SK-MEL-5 (cell line): ENCODE measurements around the gene PKDCC. TPM values are rescaled to one million over a fixed set of nuclear protein-coding genes. Genes with fewer than 3 reads are reported as not detected.
"Not testable (repeated sequence)": the region's sequence is repeated elsewhere in the genome, so short reads cannot be mapped to it uniquely, and the experiment has no call there.

Source experiments
- DNase-seq: peaks from one replicate; pipeline ENCODE4 v3.0.0-alpha.2; 2016; ENCODE audit warnings: low read depth, low spot score
- in situ Hi-C: cut with HindIII; loops from 2 replicates; pipeline ENCODE4 v1.10.0; 2016; ENCODE audit warnings: low sequenced_read_pairs, high pct_unique_total_duplicates, low pct_unique_long_range_greater_than_20kb
- total RNA-seq: library from RNA; depleted of rRNA; stranded (reverse); fragments of >200 nt; shearing (Covaris generic); gene quantifications from 2 replicates; pipeline ENCODE4 v1.2.3, GENCODE V29; 2014

PKDCC gene
- total RNA-seq, 1 experiment from 2014 or later = 15.1 TPM

DNA sequence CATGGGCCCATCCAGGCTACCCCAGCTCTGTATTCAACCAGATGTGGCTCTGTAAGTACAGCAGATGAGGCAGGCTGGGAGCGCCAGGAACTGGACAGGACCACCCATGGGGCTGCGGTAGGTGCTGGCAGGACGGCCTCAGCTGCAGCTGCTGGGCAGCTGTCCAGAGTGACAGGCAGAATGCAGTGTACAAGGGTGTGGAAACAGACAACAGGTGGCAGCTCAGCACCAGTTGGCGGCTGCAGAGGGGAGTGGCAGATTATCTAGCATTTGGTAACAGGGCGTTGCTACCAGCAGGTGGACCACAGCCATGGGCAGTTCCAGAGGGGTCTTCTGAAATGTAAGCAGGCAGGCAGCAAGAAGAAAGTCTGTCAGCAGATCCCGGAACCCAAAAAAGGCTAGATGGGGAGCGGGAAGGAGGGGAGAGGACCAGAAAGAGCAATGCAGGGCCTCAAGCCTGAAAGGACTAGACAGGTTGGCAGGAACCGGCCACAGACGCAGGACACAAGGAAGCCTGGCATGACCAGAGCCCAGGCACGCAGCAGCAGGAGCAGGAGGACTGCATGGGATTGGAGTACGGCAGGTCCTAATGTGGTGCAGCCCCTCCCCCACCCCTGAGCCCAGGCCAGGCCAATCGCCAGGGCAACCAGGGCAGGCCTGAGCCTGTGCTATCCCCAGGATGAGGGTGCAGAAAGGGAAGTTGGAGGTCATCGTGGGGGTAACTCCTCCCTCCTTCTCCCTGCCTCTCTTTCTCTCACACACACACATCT lies 24.7 kb downstream of the PKDCC start:
- no peak for DNase-seq
- in situ Hi-C loops = no loop called here

DNA sequence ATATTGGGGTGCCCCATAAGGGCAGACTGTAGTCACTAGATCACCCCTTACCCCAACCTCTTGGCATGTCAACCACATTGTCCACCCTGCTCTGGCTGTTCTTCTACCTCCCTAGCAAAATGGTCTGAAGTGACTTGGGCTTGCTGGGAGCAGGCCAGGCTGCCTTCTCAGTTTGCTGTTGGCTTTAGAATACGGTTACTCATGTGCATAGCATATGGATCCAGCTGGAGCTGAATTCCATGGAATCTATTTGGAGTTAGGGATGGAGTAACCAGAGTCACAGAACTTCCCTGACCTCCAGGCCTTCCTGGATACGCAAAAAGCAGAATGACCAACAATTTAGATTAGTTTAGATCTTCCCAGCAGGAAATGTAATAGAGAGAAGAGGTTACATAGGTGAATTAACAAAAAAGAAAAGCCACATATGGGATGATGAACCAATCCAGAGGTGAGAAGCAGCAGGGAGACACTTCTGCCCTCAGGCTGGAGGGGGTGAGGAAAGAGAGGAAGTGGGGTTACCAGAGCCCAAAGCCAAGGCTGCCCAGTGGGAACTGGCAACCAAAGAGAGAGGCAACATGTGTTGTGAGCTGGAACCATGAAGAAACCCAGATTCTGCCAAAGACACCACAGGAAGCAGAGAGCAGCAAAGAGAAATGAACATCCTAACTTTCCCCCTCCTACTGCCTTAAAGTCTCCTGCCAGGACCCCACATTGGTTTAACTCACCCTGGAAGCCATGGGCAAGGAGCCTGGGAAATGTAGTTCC lies 26.1 kb downstream of the PKDCC start:
- DNase-seq = no peak
- in situ Hi-C loops = no loop called here

DNA sequence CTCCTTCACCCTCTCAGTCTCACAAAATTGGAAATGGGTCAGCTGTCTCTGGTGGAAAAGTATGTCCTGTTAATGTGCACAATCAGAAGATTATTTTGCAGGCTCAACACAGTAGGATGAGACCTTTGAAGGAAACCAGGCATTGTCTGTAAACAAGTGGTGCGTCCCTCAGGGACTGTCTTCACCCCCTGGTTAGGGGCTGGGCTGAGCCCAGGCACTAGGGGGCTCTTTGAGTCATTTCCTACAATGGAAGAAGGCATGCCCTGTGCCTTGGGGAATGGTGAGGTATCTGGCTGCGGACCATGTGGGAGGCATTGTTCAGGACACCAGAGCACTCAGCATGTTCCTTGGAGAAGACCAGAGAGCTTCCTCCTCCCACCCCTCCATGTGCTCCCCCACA lies 26.8 kb downstream of the PKDCC start:
- DNase-seq = peak; percentile 40
- in situ Hi-C loops = no loop called here

DNA sequence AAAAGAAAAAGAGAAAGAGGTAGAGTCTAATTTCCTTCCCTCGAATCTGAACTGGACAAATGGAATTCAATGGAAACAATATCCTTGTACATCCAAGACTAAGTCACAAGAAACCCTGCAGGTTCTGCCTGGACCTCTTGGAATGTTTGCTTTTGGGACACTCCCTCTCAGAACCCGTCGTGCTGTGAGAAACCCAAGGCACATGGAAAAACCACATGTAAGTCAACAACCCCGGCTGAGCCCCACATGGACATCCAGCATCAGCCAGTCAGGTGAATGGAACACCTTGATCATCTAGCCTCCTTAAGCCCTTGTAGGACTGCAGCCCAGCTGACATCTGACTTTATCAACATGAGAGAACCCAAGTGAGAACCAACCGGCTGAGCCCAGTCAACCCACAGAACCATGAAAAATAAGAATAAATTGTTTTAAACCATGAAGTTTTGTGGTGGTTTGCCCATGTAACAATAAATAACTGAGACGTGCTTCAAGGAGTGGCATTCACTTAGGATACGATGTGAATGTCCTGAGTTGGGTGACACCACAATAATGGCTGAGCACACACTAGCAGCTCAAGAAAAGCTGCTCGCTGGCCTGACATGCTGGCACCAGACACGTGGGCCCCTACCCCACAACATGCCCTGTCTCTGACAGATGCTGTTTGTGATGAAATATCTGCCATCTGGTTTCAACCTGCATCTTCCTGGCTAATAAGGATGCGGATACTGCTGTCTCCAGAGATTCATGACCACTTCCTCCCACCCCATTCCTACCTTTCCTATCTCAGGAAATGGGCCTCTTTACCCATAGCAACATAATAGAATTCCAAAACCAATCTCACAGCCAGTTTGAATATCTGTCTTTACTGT lies 28.8 kb downstream of the PKDCC start:
- no peak for DNase-seq
- in situ Hi-C loops = no loop called here

DNA sequence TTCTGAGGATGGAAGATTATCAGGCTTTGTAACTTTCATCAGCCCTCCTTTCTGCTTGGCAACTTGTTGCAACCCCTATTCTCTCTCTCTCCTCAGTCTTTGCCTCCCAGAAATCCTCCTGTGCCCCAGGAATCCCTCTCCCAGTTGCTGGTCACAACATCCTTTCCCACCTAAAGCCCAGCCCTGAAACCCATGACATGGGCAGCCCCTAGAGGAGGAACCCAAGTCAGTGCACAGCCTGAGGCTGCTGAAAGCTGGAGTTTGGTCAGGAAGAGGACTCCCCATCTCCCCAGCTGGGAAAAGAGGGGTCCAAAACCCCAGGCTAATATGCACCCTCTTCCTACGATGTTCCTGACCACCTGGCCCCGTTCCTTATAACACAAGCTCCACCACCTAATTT lies 29.5 kb downstream of the PKDCC start:
- no peak for DNase-seq
- in situ Hi-C loops = no loop called here

DNA sequence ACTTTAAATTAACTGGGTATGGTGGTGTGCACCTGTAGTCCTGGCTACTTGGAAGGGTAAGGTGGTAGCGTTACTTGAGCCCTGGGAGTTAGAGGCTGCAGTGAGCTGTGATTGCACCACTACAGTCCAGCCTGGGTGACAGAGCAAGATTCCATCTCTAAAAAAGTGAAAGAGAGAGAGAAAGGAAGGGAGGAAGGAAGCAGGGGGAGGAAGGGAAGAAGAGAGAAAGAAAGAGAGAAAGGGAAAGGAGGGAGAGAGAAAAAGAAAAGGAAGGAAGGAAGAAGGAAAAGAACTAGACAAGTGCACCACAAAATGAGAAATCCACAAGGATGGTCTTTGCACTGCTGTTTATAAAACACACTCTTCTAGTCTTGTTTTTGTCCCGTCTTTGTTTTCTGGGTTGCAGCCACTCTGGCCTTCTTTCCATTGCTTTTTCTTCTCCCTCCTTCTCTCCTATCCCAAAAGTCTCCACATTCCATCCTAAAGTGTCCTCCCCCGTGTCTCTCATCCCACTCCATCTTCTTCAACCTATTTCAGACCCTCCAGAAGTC lies 32.0 kb downstream of the PKDCC start:
- in situ Hi-C loops = loop anchor here (10.0 kb wide), 1 partner anchor 225 kb away; no protein-coding TSS in a partner anchor
- DNase-seq = no peak

DNA sequence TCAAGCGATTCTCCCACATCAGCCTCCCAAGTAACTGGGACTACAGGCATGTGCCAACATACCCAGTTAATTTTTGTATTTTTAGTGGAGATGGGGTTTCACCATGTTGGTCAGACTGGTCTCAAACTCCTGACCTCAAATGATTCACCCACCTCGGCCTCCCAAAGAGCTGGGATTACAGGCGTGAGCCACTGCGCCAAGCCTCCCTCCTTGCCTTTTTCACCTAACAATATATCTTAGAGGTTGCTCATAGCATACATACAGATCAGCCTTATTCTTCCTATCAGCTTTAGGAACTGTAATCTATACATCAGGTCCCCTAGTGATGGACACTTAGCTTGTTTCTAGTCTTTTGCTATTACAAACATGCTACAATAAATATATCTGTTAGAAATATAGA lies 33.3 kb downstream of the PKDCC start:
- in situ Hi-C loops = loop anchor here (10.0 kb wide), 1 partner anchor 226 kb away; no protein-coding TSS in a partner anchor
- not testable (repeated sequence) for DNase-seq

DNA sequence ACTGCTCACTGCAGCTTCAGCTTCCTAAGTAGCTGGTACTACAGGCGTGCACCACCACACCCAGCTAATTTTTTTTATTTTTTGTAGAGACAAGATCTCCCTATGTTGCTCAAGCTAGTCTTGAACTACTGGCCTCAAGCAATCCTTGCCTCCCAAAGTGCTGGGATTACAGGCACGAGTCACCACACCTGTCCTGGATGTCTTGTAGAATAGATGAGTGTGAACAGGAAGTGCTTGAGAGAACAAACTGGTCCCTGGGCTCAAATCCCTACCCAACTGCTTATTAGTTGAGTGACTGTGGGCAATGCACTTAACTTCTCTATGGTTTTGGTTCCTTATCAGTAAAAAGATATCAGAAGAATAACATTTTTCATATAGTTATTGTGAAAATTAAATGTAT lies 34.2 kb downstream of the PKDCC start:
- in situ Hi-C loops = loop anchor here (10.0 kb wide), 1 partner anchor 227 kb away; no protein-coding TSS in a partner anchor
- DNase-seq = no peak

DNA sequence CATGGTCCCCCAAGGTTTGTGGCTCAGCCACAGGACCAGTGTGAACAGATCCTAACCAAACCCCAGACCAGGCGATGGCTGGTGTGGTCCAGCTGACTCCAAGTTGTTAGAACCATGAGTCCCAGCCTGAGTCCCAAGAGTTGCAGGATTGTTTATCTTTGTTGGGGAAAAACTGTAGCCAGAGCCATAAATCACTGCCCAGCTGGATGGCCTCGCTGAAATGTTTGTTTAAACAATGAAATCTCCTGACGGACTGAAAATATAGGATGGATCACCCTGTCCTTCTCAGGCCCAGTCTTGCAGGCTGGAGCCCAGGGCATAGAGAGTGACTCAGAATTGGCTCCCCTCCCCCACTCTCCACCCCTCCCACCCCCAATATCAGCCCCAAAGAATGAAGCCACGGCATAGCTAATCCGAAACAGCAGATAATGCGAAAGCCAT lies 36.4 kb downstream of the PKDCC start:
- DNase-seq = no peak
- in situ Hi-C loops = loop anchor here (10.0 kb wide), 1 partner anchor 229 kb away; no protein-coding TSS in a partner anchor

DNA sequence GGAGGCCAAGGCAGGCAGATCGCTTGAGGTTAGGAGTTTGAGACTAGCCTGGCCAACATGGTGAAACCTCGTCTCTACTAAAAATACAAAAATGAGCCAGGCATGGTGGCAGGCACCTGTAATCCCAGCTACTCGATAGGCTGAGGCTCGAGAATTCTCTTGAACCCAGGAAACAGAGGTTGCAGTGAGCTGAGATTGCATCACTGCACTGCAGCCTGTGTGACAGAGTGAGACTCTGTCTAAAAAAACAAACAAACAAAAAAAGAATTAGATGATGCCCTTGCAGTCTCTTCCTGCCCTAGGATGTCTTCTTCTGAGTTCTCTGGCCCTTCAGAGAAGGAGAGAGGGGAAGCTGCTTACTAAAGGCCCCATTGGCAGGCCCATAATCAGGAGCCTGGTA lies 37.2 kb downstream of the PKDCC start:
- not testable (repeated sequence) for DNase-seq
- in situ Hi-C loops = loop anchor here (10.0 kb wide), 1 partner anchor 230 kb away; no protein-coding TSS in a partner anchor

DNA sequence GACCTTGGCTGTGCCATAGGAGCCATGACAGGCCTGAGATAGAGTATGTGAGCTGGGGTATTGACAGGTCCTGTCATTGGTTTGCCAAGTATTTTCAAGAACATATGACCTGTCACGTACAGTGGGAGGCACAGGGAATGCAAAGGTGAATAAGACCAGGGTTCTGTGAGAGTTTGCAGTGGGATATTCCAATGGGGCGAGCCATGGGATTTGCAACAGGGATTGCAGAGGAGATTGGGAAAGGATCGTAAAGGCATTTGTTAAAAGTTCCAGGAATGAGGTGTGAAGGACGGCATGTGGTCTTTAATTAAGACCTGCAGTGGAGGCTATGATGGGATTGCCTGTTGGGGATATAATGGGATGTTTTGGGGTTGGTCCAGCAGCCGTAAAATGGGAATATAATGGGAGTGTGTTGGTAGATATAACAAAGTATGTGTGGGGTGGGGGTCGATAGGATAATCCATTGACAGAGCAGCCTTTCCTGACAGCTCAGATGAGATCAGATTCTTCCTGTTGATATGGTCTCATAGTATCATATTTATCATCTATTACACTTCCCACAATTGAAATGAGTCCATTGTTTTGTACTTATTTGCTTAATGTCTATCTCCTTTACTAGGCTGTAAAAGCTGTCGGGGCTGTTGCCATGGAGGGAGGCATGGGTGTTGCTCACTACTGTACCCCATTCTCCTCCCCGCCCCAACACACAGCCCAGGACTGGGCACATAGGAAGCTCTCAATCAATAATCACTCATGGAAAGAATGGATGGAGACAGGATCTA lies 38.1 kb downstream of the PKDCC start:
- DNase-seq = no peak
- in situ Hi-C loops = loop anchor here (10.0 kb wide), 1 partner anchor 231 kb away; no protein-coding TSS in a partner anchor

DNA sequence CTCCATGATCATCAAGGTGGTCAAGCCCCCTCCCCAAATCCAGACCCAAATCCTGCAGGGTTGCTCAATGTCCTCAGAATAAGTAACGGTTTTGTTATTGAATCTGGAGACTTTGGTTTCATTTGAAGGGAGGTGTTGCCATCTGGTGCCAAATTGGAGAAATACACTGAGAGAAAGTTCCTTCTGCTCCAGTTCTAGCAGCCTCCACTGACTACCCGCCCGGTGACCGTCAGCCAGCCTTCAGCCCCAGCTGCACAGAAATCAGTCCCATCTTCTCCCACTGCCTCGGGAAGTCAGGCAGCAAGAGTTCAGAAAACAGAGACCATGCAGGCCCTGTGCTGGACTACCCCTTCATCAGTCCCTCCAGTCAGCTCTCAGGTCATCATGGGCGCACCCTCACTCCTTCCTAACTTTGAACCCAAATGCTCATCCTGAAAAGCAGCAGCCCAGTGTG lies 38.7 kb downstream of the PKDCC start:
- in situ Hi-C loops = loop anchor here (10.0 kb wide), 1 partner anchor 232 kb away; no protein-coding TSS in a partner anchor
- DNase-seq = peak; percentile 86

DNA sequence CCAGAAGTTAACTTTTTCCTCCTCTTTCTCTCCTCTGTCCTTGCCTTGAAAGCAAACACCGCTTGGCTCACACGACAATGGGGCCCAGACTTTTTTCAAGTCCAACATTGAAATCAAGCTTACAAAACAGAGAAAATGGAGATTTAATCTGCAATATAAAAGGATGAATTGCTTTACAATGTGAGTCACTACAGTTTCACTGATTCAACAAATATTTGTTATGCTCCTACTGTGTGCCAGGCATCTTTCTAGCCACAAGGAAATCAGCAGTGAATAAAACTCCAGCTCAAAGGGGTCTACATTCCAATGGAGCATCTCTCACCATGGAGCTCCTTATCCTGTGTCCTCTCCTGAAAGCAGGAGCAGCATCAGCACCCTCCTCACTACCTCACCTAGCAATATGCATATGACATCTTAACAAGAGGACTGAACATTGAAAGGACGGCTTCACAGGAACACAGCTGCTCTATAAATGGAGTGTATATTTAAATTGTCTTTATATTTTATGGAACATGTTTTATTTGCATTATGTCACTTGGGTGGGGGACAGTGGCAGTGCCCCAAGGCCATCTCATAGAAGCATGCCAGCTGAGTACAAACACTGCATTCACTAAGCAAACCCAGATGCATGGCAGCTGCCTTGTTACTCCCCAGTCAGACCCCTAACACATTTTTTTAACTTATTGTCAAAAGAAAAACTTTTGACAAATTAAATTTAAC lies 39.5 kb downstream of the PKDCC start:
- DNase-seq = no peak
- in situ Hi-C loops = loop anchor here (10.0 kb wide), 1 partner anchor 232 kb away; no protein-coding TSS in a partner anchor

DNA sequence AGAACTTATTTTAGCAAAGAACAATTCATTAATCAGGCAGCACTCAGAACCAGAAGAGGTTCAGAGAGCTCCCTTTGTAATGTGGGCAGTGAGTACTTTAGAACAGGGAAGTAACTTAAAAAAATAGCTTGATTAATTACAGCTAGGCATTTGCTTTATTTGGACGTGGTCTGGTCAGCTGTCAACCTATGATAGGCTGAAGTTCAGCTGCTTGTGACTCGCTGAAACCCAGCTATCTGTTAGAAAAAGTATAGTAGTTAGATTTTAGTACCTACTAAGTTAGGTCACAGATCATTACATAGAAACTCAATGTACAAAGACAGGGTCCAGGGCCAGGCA lies 40.0 kb downstream of the PKDCC start:
- in situ Hi-C loops = loop anchor here (10.0 kb wide), 1 partner anchor 233 kb away; no protein-coding TSS in a partner anchor
- no peak for DNase-seq

DNA sequence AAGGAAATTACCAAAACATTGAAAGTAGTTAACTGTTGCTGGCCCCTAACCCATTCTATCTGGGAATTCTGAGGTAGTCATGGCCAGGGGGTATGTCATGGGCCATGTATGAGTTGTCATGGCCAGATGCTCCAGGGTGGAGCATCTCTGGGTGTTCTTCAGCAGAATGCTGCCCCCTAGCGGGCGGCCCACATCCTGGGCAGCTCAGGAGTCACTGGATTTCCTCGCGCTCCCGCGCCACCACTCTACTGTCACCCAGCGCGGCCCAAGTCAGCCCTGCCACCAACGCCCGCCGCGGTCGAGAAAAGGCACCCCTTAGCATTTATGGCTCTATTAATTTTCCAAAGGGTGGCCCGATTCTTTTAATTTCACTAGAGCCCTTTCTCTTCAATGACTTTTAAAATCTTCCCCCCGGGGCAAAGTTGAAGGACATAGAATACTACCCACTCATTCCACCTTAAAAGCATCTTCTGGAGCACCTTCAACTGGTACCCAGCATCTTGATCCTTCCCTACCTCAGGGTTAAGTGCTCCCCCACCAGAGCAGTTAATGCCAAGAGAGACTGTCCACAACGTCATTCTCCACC lies 41.6 kb downstream of the PKDCC start:
- in situ Hi-C loops = loop anchor here (10.0 kb wide), 1 partner anchor 235 kb away; no protein-coding TSS in a partner anchor
- peak; percentile 85 for DNase-seq

DNA sequence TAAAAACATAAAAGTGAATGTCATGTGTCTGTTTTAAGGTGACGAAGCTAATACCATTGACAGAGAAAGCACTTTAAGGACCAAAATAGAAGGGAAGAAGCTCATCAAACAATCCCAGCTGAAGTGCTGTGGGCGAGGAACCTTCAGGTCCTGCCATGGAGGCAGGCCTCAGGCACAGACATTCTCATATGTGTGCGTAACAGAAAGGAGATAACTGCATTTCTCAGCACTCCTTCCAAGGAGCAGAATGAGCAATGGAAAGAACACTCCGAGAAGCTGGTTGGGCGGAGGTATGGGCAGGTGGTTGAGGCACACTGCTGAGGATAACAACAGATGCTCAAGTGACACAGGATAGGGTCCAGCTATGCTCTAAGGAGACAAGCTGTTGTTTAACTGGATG lies 42.4 kb downstream of the PKDCC start:
- in situ Hi-C loops = no loop called here
- DNase-seq = no peak
